ENCODE data around the gene MADCAM1.
A peak's percentile ranks its signal among the peaks of the same experiment; 100 is the strongest.

MADCAM1 gene

GRCh38 chr19:457636-458035, 38.6 kb upstream of the MADCAM1 start:
- WGBS = 94% methylated on average over 30 of the region's 30 CpGs
- H3K36me3 ChIP-seq (ENCODE audit: insufficient read depth, low read length) = no peaks in the 10 kb centered on the region
- H3K9me3 ChIP-seq (ENCODE audit: insufficient read depth, low read depth, low read length) = no peaks in the 10 kb centered on the region
- H3K4me3 ChIP-seq (ENCODE audit: low read length) = no peak overlapping the region
- no peak overlapping the region for H3K9ac ChIP-seq (ENCODE audit: low read depth, low read length)
- no peaks in the 10 kb centered on the region for H3K4me1 ChIP-seq (ENCODE audit: insufficient read depth, low read length)
- no peak overlapping the region for H3K27ac ChIP-seq (ENCODE audit: low read depth, low read length)
- peaks cover 19% of the 10 kb centered on the region for H3K27me3 ChIP-seq (ENCODE audit: insufficient read depth, low read length)

- Histone ChIP-seq H3K9ac (ENCODE audit: low read depth, low read length) (no peak overlapping the region), H3K27me3 (ENCODE audit: insufficient read depth, low read length) (peaks cover 21% of the 10 kb centered on the region), H3K4me3 (ENCODE audit: low read length) (no peak overlapping the region), H3K27ac (ENCODE audit: low read depth, low read length) (no peak overlapping the region), H3K36me3 (ENCODE audit: insufficient read depth, low read length) (no peaks in the 10 kb centered on the region), H3K4me1 (ENCODE audit: insufficient read depth, low read length) (no peaks in the 10 kb centered on the region), H3K9me3 (ENCODE audit: insufficient read depth, low read depth, low read length) (no peaks in the 10 kb centered on the region)
- WGBS = 97% methylated on average over 89 of the region's 89 CpGs
These were observed 37.9 kb upstream of the MADCAM1 start for GRCh38 chr19:458091-459042.

- Histone ChIP-seq H3K27ac (ENCODE audit: low read depth, low read length) (peak overlapping the region; percentile 60; the same call in 1 of the 2 replicates), H3K9me3 (ENCODE audit: insufficient read depth, low read depth, low read length) (no peaks in the 10 kb centered on the region), H3K4me3 (ENCODE audit: low read length) (peak overlapping the region; percentile 60), H3K36me3 (ENCODE audit: insufficient read depth, low read length) (no peaks in the 10 kb centered on the region), H3K27me3 (ENCODE audit: insufficient read depth, low read length) (peaks cover 21% of the 10 kb centered on the region), H3K9ac (ENCODE audit: low read depth, low read length) (peak overlapping the region; percentile 59), H3K4me1 (ENCODE audit: insufficient read depth, low read length) (no peaks in the 10 kb centered on the region)
- WGBS = 3% methylated on average over 50 of the region's 66 CpGs
These were observed 36.4 kb upstream of the MADCAM1 start for GRCh38 chr19:459724-460511.

- peak within 1 kb of the TSS; percentile 60 for H3K4me3 ChIP-seq (ENCODE audit: low read length)
- peak within 1 kb of the TSS; percentile 60; the same call in 1 of the 2 replicates for H3K27ac ChIP-seq (ENCODE audit: low read depth, low read length)
- WGBS = 2% methylated on average over 84 of the region's 85 CpGs
- H3K9ac ChIP-seq (ENCODE audit: low read depth, low read length) = peak within 1 kb of the TSS; percentile 59
- peaks cover 21% of the 10 kb centered on the region for H3K27me3 ChIP-seq (ENCODE audit: insufficient read depth, low read length)
- H3K4me1 ChIP-seq (ENCODE audit: insufficient read depth, low read length) = no peaks in the 10 kb centered on the region
- H3K36me3 ChIP-seq (ENCODE audit: insufficient read depth, low read length) = no peaks in the 10 kb centered on the region
- no peaks in the 10 kb centered on the region for H3K9me3 ChIP-seq (ENCODE audit: insufficient read depth, low read depth, low read length)
These were observed 35.2 kb upstream of the MADCAM1 start, which contains the start of gene SHC2 for GRCh38 chr19:460877-461720. TSS of gene SHC2 (minus strand) at chr19:461033. CDS start at chr19:460996, 37 bp downstream.

- Histone ChIP-seq H3K27me3 (ENCODE audit: insufficient read depth, low read length) (peaks cover 21% of the 10 kb centered on the region), H3K27ac (ENCODE audit: low read depth, low read length) (no peak overlapping the region), H3K9ac (ENCODE audit: low read depth, low read length) (peak overlapping the region; percentile 58), H3K9me3 (ENCODE audit: insufficient read depth, low read depth, low read length) (no peaks in the 10 kb centered on the region), H3K36me3 (ENCODE audit: insufficient read depth, low read length) (no peaks in the 10 kb centered on the region), H3K4me3 (ENCODE audit: low read length) (peak overlapping the region; percentile 58), H3K4me1 (ENCODE audit: insufficient read depth, low read length) (no peaks in the 10 kb centered on the region)
- WGBS = 9% methylated on average over 60 of the region's 60 CpGs
These were observed 34.4 kb upstream of the MADCAM1 start for GRCh38 chr19:461721-462551.

GRCh38 chr19:463483-464207, 32.6 kb upstream of the MADCAM1 start:
- H3K9me3 ChIP-seq (ENCODE audit: insufficient read depth, low read depth, low read length) = no peaks in the 10 kb centered on the region
- H3K27ac ChIP-seq (ENCODE audit: low read depth, low read length) = no peak overlapping the region
- H3K4me1 ChIP-seq (ENCODE audit: insufficient read depth, low read length) = no peaks in the 10 kb centered on the region
- 91% methylated on average over 35 of the region's 35 CpGs for WGBS
- peaks cover 21% of the 10 kb centered on the region for H3K27me3 ChIP-seq (ENCODE audit: insufficient read depth, low read length)
- no peak overlapping the region for H3K9ac ChIP-seq (ENCODE audit: low read depth, low read length)
- H3K4me3 ChIP-seq (ENCODE audit: low read length) = no peak overlapping the region
- H3K36me3 ChIP-seq (ENCODE audit: insufficient read depth, low read length) = no peaks in the 10 kb centered on the region

GRCh38 chr19:464208-464545, 32.1 kb upstream of the MADCAM1 start:
- Histone ChIP-seq H3K4me3 (ENCODE audit: low read length) (no peak overlapping the region), H3K36me3 (ENCODE audit: insufficient read depth, low read length) (no peaks in the 10 kb centered on the region), H3K9me3 (ENCODE audit: insufficient read depth, low read depth, low read length) (no peaks in the 10 kb centered on the region), H3K27ac (ENCODE audit: low read depth, low read length) (no peak overlapping the region), H3K4me1 (ENCODE audit: insufficient read depth, low read length) (no peaks in the 10 kb centered on the region), H3K9ac (ENCODE audit: low read depth, low read length) (no peak overlapping the region), H3K27me3 (ENCODE audit: insufficient read depth, low read length) (peaks cover 21% of the 10 kb centered on the region)
- 92% methylated on average over 9 of the region's 9 CpGs for WGBS

- Histone ChIP-seq H3K27me3 (ENCODE audit: insufficient read depth, low read length) (peaks cover 18% of the 10 kb centered on the region), H3K27ac (ENCODE audit: low read depth, low read length) (no peak overlapping the region), H3K9ac (ENCODE audit: low read depth, low read length) (no peak overlapping the region), H3K4me3 (ENCODE audit: low read length) (no peak overlapping the region), H3K9me3 (ENCODE audit: insufficient read depth, low read depth, low read length) (no peaks in the 10 kb centered on the region), H3K36me3 (ENCODE audit: insufficient read depth, low read length) (no peaks in the 10 kb centered on the region), H3K4me1 (ENCODE audit: insufficient read depth, low read length) (no peaks in the 10 kb centered on the region)
- 86% methylated on average over 3 of the region's 3 CpGs for WGBS
These were observed 31.1 kb upstream of the MADCAM1 start for GRCh38 chr19:465056-465816.

GRCh38 chr19:467554-467953, 28.7 kb upstream of the MADCAM1 start:
- Histone ChIP-seq H3K4me3 (ENCODE audit: low read length) (no peak overlapping the region), H3K36me3 (ENCODE audit: insufficient read depth, low read length) (no peaks in the 10 kb centered on the region), H3K9me3 (ENCODE audit: insufficient read depth, low read depth, low read length) (no peaks in the 10 kb centered on the region), H3K9ac (ENCODE audit: low read depth, low read length) (no peak overlapping the region), H3K4me1 (ENCODE audit: insufficient read depth, low read length) (no peaks in the 10 kb centered on the region), H3K27me3 (ENCODE audit: insufficient read depth, low read length) (peaks cover 3% of the 10 kb centered on the region), H3K27ac (ENCODE audit: low read depth, low read length) (no peak overlapping the region)
- WGBS = 85% methylated on average over 11 of the region's 11 CpGs

Measured in HUES64 (cell line).